ENCODE measurements around the gene SMC6. TPM values are rescaled to one million over a fixed set of nuclear protein-coding genes. Genes with fewer than 3 reads are reported as not detected.

The SMC6 gene
- total RNA-seq, 1 donor from 2014 or later: 31.0 TPM

- H3K27me3 Mint-ChIP-seq (ENCODE audit: insufficient read depth): peaks cover 6% of the 10 kb centered on the region
- H3K4me3 Mint-ChIP-seq: no peak overlapping the region
- H3K27ac Mint-ChIP-seq: no peak overlapping the region
- intact Hi-C loops (cut with micrococcal nuclease): no loop called here
- H3K36me3 Mint-ChIP-seq (ENCODE audit: low read depth): no peaks in the 10 kb centered on the region
- no peaks in the 10 kb centered on the region for H3K4me1 Mint-ChIP-seq (ENCODE audit: low read depth)
- H3K9me3 Mint-ChIP-seq: no peaks in the 10 kb centered on the region
- DNase-seq (ENCODE audit: low spot score): no peak
Measured at GRCh38 chr2:17615147-17615546, 138.5 kb downstream of the SMC6 start.

- DNase-seq (ENCODE audit: low spot score): no peak
- no peak overlapping the region for H3K27ac Mint-ChIP-seq
- H3K4me1 Mint-ChIP-seq (ENCODE audit: low read depth): no peaks in the 10 kb centered on the region
- H3K27me3 Mint-ChIP-seq (ENCODE audit: insufficient read depth): peaks cover 6% of the 10 kb centered on the region
- no peaks in the 10 kb centered on the region for H3K9me3 Mint-ChIP-seq
- H3K36me3 Mint-ChIP-seq (ENCODE audit: low read depth): no peaks in the 10 kb centered on the region
- intact Hi-C loops (cut with micrococcal nuclease): no loop called here
- H3K4me3 Mint-ChIP-seq: no peak overlapping the region
Measured at GRCh38 chr2:17614174-17614930, 139.3 kb downstream of the SMC6 start.

Other genes starting within 250 kb of the SMC6 start
- not detected in 2 replicates for gene RAD51AP2, start 235.4 kb downstream of the SMC6 start, total RNA-seq
- gene VSNL1, start 213.1 kb downstream of the SMC6 start, total RNA-seq: not detected in 2 replicates
- 28.1 and 31.8 TPM in 2 replicates for gene GEN1, start 328 bp upstream of the SMC6 start, total RNA-seq
- not detected in 2 replicates for gene MSGN1, start 62.6 kb upstream of the SMC6 start, total RNA-seq
- gene KCNS3, start 124.9 kb upstream of the SMC6 start, total RNA-seq: 0.07 TPM in 1 of 2 replicates, not detected in the other

Data from activated T-helper 1 cell treated with anti-CD3 and anti-CD28 coated beads, Interleukin-12 subunit alpha, Interleukin-12 subunit beta, Interleukin-2, Interleukin-4 antibody, amounts not matched to agents 30 ng/mL and 10 ng/mL and 1 ng/mL, durations not matched to agents 14 hours and 24 hours and 36 hours (primary cell).